NCI-H510A (cell line): ENCODE results near the gene COL17A1.
A peak's percentile ranks its signal among the peaks of the same experiment; 100 is the strongest.

Source experiments
- DNase-seq: peaks from one replicate; lab custom pipeline; 2025; lab: John Stamatoyannopoulos, UW

COL17A1 gene

DNA sequence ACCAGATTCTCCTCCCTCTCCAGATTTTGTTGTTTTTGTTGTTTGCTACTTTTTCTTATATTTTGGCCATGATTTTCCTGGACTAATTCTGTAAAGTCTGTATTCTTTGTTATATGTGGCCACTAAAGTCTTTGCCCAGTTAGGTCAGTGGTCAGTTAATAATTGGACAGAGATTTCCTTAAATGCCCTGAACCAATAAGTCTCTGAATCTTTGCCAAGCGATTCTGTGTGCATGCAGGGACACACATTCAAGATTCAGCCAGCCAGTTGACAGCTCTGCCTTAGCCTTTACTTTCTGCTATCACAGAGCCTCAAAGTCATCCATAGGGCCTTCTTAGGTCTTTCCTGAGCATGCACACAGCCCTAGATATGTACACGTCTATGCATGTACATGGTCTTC, 11.0 kb upstream of the COL17A1 start:
- DNase-seq = no peak

DNA sequence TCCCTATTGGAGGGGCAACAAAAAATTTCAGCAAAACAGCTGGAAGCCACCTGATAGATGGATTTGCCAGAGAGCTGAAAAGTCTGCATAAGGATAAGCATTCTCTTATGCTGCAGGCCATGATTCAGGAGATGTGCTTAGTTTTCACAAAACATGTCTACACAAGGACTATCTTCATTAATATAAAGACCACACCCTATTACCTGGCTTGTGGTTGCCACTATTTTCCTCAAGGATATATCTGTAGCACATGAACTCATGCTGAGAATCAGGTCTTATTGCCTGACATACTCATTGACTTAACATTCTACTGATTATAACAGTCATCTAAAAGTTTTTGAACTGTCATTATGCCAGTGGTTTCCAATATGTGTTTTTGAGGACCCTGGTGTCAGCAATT, 7.1 kb upstream of the COL17A1 start:
- DNase-seq = no peak

DNA sequence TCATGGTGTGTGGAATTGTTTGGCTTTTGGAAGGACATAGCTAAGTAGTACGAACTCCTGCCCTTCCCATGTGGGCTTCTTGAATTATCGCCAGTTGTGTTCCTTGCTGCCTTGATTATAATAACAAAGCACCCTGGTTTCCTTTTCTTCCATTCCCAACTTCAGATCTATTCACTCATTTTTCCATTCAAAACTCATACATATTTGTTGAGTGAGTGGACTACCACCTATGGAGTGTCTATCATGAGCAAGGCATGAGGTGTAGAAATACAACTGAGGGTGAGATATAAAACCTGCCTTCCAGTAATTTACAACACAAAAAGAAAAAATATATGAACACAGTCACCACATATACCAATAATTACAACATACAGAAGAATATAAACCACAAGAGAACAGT, 4.9 kb upstream of the COL17A1 start:
- no peak for DNase-seq

DNA sequence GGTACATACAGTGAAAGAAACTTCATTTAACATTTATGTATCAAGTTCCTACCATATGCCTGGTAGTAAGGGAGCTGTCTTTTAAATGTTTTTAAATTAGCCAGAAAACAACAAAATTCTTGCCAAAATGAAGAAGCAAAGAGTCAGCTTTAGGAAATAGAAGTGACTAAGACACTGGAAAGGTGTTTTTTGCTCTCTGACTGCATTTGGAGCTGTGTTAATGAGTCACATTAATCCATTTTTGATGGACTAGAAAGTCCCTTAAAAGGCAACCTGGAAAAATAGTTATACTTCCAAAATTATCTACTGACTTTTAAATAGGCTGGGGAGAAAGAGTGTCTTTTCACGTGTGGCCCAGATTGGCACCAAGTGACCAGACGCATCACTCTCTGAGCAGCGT, 3.9 kb upstream of the COL17A1 start:
- no peak for DNase-seq

DNA sequence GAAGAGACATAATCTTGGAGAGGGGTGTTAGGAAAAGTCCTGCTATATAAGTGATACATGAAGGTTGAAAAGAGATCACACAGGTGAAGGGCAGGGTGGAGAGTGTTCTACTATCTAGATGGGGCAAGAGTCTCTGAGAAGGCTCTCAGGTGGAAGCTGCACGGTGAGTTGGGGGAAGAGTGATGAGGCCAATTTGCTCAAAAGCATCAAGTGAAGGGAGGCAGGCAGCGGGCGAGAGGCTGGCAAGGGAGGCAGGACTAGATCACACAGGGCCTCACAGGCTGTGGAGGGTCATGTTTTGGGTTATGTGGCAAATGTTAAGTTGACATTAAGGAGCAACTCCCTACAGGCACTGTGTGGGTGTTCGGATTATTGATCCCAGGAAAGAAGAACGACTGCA, 2.6 kb upstream of the COL17A1 start:
- no peak for DNase-seq

DNA sequence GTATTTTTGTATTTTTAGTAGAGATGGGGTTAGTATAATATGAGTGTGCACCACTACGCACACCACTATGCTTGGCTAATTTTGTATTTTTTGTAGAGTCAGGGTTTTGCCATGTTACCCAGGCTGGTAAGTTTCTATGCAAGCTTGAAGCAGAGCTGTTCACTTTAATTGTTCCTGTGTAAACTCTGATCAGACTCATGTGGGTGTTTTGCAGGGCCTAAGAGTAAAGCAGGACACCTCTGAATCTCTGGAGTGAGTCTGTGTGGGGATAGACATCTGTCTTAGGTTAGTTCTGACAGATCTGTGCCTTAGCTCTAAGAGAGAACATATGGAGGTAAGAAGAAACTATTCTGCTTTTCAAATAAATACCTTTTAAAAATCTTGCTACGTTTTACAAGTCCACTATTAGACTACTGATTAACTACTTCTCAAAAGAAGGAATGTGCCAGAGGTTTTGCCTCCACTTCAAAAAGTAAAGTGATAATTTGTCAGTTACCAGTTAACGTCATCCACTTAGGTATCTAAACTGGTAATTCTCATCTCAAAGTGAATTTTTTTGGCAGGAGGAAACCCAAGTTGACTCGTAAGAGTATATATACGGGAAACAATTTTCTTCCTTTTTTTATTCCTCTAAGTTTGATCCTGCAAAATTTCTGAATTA, 1.1 kb downstream of the COL17A1 start:
- no peak for DNase-seq

DNA sequence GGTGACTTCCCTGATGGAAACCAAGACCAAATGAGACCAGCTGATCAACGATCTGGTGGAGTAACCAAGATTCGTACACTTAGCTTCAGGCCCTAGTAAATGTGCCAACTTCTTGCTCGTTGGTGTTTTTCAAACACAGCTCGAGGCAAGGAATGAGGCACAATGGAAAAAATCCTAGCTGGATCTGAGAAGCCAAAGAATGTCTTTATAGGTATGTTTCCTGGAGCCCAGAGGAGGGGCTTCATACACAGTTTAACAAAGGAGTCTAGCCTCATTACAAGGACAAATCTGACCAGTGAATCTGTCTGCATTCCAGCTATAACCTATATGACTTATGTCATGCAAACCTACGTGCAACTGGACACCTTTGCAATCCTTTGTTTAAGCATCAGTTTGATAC, 3.7 kb downstream of the COL17A1 start:
- DNase-seq = no peak

DNA sequence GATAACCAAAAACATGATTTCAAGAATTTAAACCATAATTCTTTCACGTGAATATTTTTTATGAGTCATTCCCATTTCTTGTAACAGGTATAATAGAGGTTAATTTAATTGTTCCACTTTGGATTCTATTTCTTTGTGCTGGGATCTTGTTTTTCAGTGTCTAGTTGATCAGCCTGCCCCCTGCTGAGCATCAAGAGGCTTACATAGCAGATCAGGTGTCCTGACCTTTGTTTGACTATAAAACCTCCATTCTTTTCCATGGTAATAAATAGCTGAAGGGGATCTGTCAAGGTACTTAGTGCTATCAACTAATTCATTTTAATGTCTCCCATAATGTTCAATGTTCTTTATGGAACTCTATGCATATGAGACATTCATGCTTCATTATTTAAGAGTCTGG, 4.9 kb downstream of the COL17A1 start:
- peak; percentile 89 for DNase-seq

DNA sequence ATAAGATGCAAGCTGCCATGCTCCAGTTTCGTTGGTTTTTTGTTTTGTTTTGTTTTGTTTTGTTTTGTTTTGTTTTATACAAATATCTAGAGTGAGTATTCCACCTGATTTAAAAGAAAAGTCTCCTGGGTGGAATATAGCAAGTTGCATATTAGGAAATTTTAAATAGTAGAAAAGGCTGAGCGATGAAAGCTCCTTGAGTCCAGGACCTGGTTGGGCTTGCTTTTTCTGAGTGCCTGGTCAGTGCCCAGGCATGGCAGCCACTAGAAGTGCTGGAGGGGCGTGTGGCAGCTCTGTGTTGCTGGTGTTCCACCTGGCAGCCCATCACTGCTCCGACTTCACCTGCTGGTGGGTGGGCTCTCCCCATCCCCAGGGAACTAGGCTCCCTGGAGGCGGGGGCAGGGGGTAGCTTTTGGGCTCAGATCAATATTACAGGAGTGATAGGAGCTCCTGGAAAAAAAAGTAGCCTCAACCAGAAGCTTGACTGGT, 8.0 kb downstream of the COL17A1 start:
- peak; percentile 19 for DNase-seq

DNA sequence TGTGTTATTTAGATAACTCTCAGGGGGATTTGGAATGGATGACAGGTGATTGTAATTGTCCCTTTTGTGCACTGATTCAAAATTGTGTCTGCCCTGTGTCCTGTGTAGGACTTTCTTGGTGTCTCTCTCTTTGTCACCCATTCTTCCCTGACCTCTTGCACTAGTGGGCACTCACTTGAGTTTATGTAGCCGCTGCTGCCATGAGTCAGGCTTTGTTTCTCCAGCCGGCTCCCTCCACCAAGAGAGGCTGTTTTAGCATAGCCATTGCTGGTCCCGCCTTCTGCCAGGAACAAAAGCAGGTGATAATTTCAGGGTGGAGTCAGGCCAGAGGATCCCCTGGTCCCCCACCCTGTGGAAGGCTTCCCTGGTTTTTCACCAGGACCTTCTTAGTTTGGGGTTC, 8.4 kb downstream of the COL17A1 start:
- no peak for DNase-seq

DNA sequence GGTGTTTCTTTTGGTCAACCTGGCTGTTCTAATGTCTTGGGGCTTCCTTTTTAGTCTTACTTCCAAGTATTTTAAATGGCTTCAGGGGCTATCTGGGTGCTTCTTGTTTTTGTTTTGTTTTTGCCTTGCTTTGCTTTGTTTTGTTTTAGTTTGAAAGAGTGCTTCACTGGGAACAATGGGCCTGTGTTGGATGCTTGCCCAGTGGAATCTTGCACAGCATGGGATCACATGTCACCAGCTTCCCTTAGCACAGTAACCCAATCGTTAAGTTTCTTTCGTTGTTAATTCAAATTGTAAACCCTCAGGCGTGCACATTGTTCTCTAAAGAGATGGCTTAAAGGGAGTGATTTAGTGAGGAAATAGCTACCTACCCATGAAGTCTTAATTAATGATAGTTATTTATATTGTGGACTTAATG, 8.9 kb downstream of the COL17A1 start:
- peak; percentile 59 for DNase-seq

DNA sequence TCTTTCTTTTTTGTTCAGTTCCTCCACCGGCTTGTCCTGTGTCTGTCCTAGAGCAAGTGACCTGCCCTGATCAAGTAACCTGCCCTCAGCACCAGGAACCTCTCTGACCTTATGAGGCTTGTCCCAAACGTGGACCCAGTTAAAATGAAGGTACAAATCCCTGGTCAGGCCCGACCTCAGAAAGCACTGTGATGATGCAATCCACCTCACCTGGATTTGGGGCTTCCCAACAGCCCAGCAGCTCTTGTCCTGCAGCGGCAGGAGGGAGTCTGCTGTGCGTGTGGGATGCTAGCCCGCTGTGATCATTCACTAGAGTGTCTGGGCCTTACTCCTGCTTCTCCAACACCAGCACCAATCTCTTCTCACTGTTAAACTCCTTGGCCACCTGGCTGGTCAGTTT, 11.2 kb downstream of the COL17A1 start:
- no peak for DNase-seq

DNA sequence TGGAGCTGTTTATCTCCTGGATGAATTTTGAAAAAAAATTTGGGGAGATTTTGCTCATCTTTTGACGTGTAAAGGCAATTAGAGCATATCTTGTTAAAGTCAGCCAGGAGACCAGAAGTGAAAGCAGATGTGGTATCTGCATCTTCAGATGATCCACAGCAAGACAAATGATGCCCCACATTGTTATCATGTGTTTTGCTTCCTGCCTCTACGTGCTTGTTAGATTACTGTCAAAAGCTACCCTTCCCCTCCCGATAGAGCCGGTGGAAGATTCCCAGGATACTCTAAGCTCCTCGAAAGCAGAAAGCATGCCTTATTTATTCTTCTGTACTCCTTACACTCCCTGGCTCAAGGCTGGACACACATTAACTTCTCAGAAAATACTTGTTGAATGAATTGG, 12.9 kb downstream of the COL17A1 start:
- DNase-seq = no peak

DNA sequence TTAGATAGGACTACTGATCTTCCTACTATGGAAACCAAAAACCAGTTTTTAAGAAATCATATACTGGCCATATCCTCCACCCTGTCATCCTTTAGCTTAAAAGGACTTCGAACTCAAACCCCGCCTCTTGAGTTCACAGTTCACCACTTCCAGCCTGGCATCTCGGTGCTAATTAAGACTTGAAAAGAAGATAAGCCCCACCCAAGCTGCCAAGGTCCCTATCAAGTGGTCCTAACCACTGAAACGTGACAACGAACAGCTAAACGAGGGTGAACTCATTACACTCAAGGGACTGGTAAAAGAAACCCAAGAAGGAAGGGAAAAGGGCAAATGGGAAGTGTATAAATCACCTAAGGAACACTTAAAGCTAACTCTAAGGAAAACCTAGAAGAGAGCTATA, 16.1 kb downstream of the COL17A1 start:
- DNase-seq = no peak

DNA sequence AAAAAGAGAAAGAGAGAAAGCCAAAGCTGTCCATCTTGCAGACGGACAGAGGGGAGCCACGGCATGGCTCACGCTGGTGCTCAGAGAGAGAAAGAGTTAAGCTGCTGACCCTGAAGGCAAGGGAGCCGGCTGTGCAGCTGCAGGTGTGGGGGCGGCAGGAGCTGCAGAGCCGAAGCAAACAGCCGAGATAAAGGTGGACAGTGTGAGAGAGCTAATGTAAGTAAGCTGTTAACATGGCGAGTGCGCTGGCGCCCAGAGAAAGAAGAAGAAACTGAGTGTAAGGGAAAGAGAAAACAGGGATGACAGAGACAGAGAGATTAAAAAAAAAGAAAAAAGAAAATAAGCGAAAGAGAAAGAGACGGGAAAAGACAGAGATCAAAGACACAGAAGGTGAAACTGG, 18.2 kb downstream of the COL17A1 start:
- DNase-seq = no peak

DNA sequence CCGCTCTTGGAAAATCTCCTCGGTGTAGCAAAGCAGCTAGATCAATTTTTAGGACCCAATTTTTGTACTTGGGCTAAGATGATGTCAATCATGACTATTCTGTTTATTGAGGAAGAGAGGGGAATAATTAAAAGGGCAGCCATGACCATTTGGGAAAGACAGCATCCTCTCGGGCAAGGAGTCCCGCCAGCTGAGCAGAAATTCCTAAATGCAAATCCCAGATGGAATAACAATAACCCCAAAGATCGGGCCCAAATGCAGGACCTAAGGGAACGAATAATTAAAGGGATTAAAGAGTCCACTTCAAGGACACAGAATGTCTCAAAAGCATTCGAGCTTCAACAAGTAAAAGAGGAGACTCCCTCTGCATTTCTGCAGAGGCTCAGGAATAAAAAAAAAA, 18.7 kb downstream of the COL17A1 start:
- DNase-seq = no peak

DNA sequence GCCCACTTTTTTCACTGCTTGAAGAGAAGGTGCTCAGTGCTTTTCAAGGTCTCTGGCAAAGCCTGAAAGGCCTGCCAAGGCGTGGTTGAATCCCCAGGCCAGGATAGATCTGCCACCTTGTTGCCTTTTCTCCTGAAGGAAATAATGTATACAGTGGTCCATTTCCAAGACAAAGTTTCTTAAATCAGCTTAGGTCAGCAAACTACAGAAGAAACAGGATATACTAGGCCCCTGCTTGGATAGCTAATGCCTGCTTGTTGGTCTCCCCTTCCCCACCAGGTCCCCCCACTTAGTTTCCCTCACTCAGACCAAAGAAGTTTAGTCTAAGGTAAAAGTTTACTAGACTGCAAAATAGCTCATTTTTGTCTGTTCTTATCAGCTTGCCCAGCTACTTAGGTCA, 19.9 kb downstream of the COL17A1 start:
- no peak for DNase-seq

DNA sequence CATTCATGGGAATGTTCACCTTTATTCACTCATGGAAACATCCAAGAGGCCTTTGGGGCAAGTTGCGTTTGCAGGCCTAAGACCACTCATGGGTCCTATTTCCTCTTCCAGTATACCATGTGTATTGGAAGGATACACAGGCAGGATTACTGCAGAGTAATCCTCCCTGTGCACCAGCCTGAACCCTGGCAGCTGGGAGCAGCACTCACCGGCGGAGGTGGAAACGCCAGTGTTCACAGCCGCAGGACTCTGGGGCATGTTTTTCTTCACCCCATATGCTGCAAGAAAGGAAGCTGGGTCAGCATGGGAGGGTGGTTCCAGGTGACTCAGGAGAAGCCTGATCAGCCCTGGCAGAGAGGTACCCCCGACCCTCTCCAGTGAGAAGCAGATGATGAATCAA, 24.5 kb downstream of the COL17A1 start:
- no peak for DNase-seq

DNA sequence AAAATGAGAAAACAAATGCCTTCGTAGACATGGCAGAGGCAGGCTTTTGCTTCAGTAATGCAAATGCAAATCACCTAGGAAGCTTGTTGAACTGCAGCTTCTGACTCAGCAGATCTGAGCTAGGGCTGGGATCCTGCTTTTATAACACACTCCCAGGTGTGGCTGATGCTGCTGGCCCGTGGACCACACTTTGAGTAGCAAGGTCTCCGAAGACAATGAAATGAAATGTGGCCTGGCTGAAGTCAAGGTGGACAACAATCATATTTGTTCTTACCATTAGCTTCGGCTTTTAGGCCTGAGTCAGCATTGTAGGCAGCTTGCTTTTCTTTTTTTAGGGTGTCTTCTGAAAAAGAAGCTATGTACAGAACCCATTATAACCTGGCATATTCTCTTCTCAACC, 26.3 kb downstream of the COL17A1 start:
- no peak for DNase-seq

DNA sequence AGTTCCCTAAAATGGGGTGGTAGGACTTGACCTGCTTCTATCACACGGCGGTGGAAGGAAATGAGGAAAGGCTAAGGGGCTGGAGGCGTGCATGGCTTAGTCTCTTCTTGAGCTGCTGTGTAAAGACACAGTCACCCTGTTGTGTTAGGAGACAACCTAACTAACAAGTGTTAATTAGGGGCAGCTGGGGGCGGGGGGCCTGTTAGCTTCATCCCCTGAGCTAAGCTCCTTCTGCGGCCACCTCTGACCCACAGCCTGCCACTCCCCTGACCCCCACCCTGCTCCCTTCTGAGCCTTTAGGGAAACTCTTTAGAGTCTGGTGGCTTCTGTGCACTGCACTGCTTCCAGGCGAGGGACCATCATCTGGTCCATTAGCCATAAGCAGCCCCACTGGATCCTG, 28.0 kb downstream of the COL17A1 start:
- no peak for DNase-seq

DNA sequence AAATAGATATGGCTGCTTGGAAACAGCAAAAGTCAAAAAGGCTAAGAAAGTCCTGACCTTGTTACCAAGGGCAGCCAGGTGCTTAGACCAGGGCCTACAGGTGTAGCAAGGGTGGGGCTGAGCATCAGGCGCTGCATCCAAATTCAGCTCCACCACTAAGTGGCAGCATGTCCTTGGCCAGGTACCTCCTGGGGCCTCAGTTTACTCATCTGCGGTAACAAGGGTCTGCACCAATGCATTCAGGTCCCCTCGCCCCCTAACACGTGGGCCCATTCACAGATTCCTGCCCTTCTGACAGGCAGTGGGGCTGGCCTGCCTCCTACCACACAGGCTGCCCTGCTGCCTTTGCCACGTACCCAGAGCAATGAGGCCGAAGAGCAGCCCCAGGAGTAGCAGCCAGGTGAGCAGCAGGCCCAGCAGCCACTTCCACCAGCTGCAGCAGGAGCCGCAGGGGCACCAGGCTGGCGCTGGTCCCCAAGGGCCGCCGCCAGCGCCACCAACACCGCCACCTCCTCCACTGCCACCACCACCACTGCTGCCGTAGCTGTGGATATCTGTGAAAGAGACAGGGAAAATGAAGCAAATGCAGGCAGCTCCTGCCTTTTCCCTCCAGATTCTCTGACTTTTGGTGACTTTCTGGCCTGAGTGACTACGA, 28.9 kb downstream of the COL17A1 start:
- no peak for DNase-seq

DNA sequence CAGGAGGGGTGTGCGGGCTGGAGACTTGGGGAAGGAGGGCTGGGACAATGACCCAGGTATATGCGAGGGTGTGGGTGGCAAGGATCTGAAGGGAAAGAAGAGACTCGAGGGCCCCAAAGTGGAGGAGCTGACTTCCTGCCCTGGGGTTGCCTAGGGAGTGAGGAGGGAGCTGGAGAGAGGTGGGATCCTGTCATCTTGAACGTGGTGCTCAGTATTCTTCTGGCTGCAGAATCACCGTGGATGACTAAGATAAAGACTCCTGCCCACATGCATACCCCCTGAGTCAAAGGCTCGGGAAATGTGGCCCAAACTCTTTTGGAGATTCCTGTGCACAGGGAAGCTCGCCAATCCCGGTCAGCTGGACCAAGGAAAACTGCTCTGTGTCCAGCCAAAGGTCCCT, 31.2 kb downstream of the COL17A1 start:
- no peak for DNase-seq

DNA sequence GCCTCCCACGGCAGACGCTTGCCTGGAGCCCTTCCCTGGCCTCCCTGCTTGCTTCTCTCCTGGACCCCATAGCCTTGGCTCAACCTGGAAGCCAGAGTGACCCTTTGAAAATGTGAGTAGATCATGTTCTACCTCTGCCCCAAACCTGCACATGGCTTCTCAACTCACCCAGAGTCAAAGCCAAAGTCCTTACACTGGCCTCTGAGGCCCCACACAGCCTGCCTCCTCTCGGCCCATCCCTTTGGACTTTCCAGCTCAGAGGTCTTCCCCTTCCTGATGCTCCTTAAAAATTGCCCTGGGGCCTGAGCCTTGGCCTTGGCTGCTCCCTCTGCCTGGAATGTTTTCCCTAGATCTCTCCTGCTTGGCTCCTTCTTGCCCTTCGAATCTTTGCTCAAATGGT, 32.5 kb downstream of the COL17A1 start:
- DNase-seq = no peak

DNA sequence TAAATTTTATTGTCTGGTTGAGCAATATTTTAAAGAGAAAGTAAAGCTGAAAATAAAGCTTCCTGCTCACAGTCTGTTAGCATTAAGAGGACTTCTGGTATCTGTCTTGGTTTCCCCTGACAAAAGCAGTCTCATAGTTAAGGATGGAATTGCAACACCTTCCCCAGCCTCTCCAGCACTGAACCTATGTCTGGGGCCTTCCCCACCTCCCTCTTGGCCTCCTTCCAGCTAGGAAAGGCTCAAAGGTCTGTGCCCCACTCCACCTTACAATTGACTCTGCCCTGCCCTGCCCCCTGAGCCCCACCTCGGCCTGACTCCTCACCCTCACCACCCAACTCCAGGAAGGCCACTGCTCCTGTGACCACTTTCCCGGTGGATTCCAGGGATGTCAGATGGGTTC, 33.2 kb downstream of the COL17A1 start:
- DNase-seq = no peak
